Measurements from ENCODE around the gene VANGL2.

DNA sequence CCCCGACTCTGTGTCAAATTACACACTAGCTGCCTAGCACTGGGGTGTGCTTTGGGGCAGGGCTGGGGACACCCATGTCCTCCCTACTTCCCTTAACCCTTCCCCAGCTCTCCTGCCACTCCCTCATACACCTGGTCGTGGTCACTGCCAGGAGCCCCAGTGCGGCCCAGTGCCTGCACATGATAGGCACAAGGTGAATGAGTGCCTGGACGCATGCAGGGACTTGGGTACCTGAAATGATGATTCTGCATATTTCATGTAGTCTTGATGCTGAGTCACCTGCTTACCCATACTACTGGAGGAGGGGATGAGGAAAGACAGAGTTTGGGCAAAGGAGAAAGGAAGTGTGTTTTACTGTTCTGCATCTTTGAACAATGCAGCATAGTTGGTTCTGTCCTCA lies 1.5 kb upstream of the VANGL2 start:
- TF ChIP-seq, protein P1, sequence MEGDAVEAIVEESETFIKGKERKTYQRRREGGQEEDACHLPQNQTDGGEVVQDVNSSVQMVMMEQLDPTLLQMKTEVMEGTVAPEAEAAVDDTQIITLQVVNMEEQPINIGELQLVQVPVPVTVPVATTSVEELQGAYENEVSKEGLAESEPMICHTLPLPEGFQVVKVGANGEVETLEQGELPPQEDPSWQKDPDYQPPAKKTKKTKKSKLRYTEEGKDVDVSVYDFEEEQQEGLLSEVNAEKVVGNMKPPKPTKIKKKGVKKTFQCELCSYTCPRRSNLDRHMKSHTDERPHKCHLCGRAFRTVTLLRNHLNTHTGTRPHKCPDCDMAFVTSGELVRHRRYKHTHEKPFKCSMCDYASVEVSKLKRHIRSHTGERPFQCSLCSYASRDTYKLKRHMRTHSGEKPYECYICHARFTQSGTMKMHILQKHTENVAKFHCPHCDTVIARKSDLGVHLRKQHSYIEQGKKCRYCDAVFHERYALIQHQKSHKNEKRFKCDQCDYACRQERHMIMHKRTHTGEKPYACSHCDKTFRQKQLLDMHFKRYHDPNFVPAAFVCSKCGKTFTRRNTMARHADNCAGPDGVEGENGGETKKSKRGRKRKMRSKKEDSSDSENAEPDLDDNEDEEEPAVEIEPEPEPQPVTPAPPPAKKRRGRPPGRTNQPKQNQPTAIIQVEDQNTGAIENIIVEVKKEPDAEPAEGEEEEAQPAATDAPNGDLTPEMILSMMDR (IDR thresholded peaks at IDR 0.05), result no peak
- no peak for TF ChIP-seq POLR2A (IDR thresholded peaks at IDR 0.05)
- no peak for TF ChIP-seq EP300 (IDR thresholded peaks at IDR 0.05)
- TF ChIP-seq POLR2AphosphoS5 (IDR thresholded peaks at IDR 0.05), result no peak
